B cell (primary cell): ENCODE measurements around the gene PHC3. TPM values are rescaled to one million over a fixed set of nuclear protein-coding genes. Genes with fewer than 3 reads are reported as not detected.
A peak's percentile ranks its signal among the peaks of the same experiment; 100 is the strongest.

Source experiments
- ATAC-seq: fragments of 200-7000 bp; cut with Tn5 transposase; one replicate; pipeline ENCODE4 v1.10.0; 2021; ENCODE audit warnings: low read depth, mild to moderate bottlenecking, moderate number of reproducible peaks, moderate library complexity
- CTCF ChIA-PET: fragments of 350-600 bp; sonication (Branson Sonifier 250); formaldehyde crosslinking; loops from one replicate; lab custom pipeline; 2021; ENCODE audit warnings: antibody characterized with exemption, inconsistent platforms; lab: Charles Lee
- POLR2A ChIA-PET: fragments of 350-600 bp; sonication (Branson Sonifier 250); formaldehyde crosslinking; loops from one replicate; lab custom pipeline; 2021; ENCODE audit warnings: antibody characterized with exemption; lab: Charles Lee
- DNase-seq: peaks from one replicate; pipeline ENCODE4 v3.0.0; 2013
- H2AFZ ChIP-seq: 2 replicates; pipeline ENCODE4 v1.6.1; 2012; ENCODE audit warnings: mild to moderate bottlenecking, low read depth, low read length; ENCODE audit not compliant: insufficient read depth, poor library complexity, severe bottlenecking
- H3K27ac ChIP-seq, 2 donors: 1 replicate in 1 of 2; 2 replicates in 1 of 2; pipeline ENCODE4 v1.5.1; 2012 to 2013; ENCODE audit warnings: low read length in 2 of 2, mild to moderate bottlenecking in 2 of 2, moderate library complexity in 1 of 2
- H3K27me3 ChIP-seq, 4 experiments: fragments of 200-600 bp in 1 of 4; sonication (generic) in 1 of 4; replicated peaks in 1 of 4; 1 replicate in 2 of 4; 2 replicates in 2 of 4; pipeline versions ENCODE4 v1.6.1 to v1.7.0; 2013 to 2016; ENCODE audit warnings: low read length in 3 of 4, mild to moderate bottlenecking in 2 of 4, mixed read lengths in 1 of 4, moderate library complexity in 1 of 4; ENCODE audit not compliant: insufficient read depth in 4 of 4, control insufficient read depth in 3 of 4; ENCODE audit errors: control extremely low read depth in 1 of 4
- H3K36me3 ChIP-seq, 2 experiments: replicated peaks in 1 of 2; 1 replicate in 1 of 2; 2 replicates in 1 of 2; pipeline versions ENCODE4 v1.6.1 to v1.7.1; 2013; ENCODE audit warnings: low read length in 1 of 2; ENCODE audit not compliant: insufficient read depth in 2 of 2, control insufficient read depth in 1 of 2; ENCODE audit errors: control extremely low read depth in 1 of 2, extremely low read depth in 1 of 2
- H3K4me1 ChIP-seq, 2 donors: fragments of 200-600 bp in 1 of 2; sonication (generic) in 1 of 2; 1 replicate in 1 of 2; 2 replicates in 1 of 2; pipeline versions ENCODE4 v1.5.1 to v1.6.1; 2013 to 2017; ENCODE audit warnings: low read length in 2 of 2; ENCODE audit not compliant: control insufficient read depth in 2 of 2, insufficient read depth in 2 of 2
- H3K4me2 ChIP-seq: replicated peaks from 2 replicates; pipeline ENCODE3; 2012; ENCODE audit warnings: mild to moderate bottlenecking, low read depth, low read length; ENCODE audit not compliant: poor library complexity, severe bottlenecking
- H3K4me3 ChIP-seq, 5 experiments: fragments of 200-600 bp in 1 of 5; sonication (generic) in 1 of 5; 1 replicate in 3 of 5; 2 replicates in 2 of 5; pipeline versions ENCODE4 v1.5.1 to v1.7.0; 2011 to 2016; ENCODE audit warnings: low read length in 4 of 5, mild to moderate bottlenecking in 4 of 5, low read depth in 2 of 5, control low read depth in 1 of 5, moderate library complexity in 1 of 5; ENCODE audit not compliant: insufficient read depth in 1 of 5; ENCODE audit errors: control extremely low read depth in 1 of 5, extremely low read depth in 1 of 5
- H3K79me2 ChIP-seq: fragments of 200-600 bp; sonication (generic); one replicate; pipeline ENCODE4 v1.6.0; 2016; ENCODE audit warnings: low read length; ENCODE audit not compliant: control insufficient read depth, insufficient read depth
- H3K9ac ChIP-seq: fragments of 200-600 bp; sonication (generic); 2 replicates; pipeline ENCODE4 v1.6.1; 2017; ENCODE audit warnings: mild to moderate bottlenecking, low read length, moderate library complexity
- H3K9me3 ChIP-seq, 3 donors: one replicate each; pipeline versions ENCODE4 v1.6.1 to v1.7.1; 2013; ENCODE audit warnings: low read length in 2 of 3; ENCODE audit not compliant: control insufficient read depth in 2 of 3, insufficient read depth in 1 of 3; ENCODE audit errors: control extremely low read depth in 1 of 3
- H4K20me1 ChIP-seq: 2 replicates; pipeline ENCODE4 v1.6.0; 2012; ENCODE audit warnings: mild to moderate bottlenecking, low read length; ENCODE audit not compliant: insufficient read depth, control insufficient read depth, poor library complexity, severe bottlenecking
- H3K27ac Mint-ChIP-seq: one replicate; pipeline ENCODE4 v1.8.0; 2021; ENCODE audit warnings: mixed read lengths
- H3K27me3 Mint-ChIP-seq: one replicate; pipeline ENCODE4 v1.8.0; 2021; ENCODE audit warnings: mixed read lengths
- H3K4me1 Mint-ChIP-seq: one replicate; pipeline ENCODE4 v1.8.0; 2021; ENCODE audit warnings: mixed read lengths
- H3K4me3 Mint-ChIP-seq: one replicate; pipeline ENCODE4 v1.8.0; 2021; ENCODE audit warnings: mixed read lengths
- H3K9me3 Mint-ChIP-seq: one replicate; pipeline ENCODE4 v1.8.0; 2022; ENCODE audit warnings: mixed read lengths; ENCODE audit not compliant: insufficient read depth
- CTCF ChIP-seq: fragments of 200-600 bp; IDR thresholded peaks from one replicate; pipeline ENCODE4 v1.8.0; 2022; ENCODE audit warnings: antibody characterized with exemption, mild to moderate bottlenecking
- EZH2 ChIP-seq: IDR thresholded peaks from 2 replicates; pipeline ENCODE4 v1.6.1; 2012; ENCODE audit warnings: borderline replicate concordance, low read depth, mild to moderate bottlenecking, moderate library complexity, low read length; ENCODE audit not compliant: insufficient read depth, poor library complexity, severe bottlenecking
- WGBS: methylation state at CpG from one replicate; pipeline ENCODE4 v1.1.5; 2013; ENCODE audit warnings: missing lambda C conversion rate; ENCODE audit not compliant: insufficient coverage; 5-methylcytosine and 5-hydroxymethylcytosine counted together
- intact Hi-C: fragments of 100-400 bp; cut with micrococcal nuclease; formaldehyde crosslinking; loops from one replicate; pipeline ENCODE4 v1.10.0; 2022
- polyA plus RNA-seq: library from polyadenylated mRNA; depleted of rRNA; stranded (reverse); fragments of >200 nt; gene quantifications from 2 replicates; pipeline ENCODE4 v1.2.3, GENCODE V29; 2012
- total RNA-seq, 2 donors: library from RNA; stranded (reverse); fragments of 120-200 nt in 1 of 2; gene quantifications; 1 replicate in 1 of 2; 2 replicates in 1 of 2; pipeline versions ENCODE4 v1.2.3 to v1.2.4, GENCODE V29; 2013 to 2022

The PHC3 gene
- total and polyA plus RNA-seq, 2 donors (not counting 1 experiment from before 2014, with no cell fraction given) = 51.8 to 159 TPM

GRCh38 chr3:170154084-170154483, 27.4 kb downstream of the PHC3 start:
- no CpG with 5 or more reads among the region's 3 CpGs for WGBS
- ATAC-seq (peak; percentile 9), DNase-seq (no peak)
- Histone ChIP-seq H3K4me1 (peaks cover 61 to 65% of the 10 kb centered on the region in 2 donors), H3K27me3 (no peaks in the 10 kb centered on the region), H3K4me2 (peak overlapping the region; percentile 68), H3K79me2 (peaks cover 91% of the 10 kb centered on the region), H3K9me3 (peaks cover 0 to 10% (median 0%) of the 10 kb centered on the region in 3 donors), H3K36me3 (peaks cover 4 to 18% of the 10 kb centered on the region in 2 experiments), H2AFZ (no peak overlapping the region), H4K20me1 (no peaks in the 10 kb centered on the region), H3K27ac (peak overlapping the region; percentile 85 to 91), H3K9ac (peak overlapping the region; percentile 34), H3K4me3 (peak overlapping the region in 2 of 5 experiments; percentile 44 to 48)
- ChIA-PET CTCF (interaction anchor here (0.5 to 1.7 kb wide), 7 partner anchors 8 to 343 kb away, joined by 3 to 5 read pairs (median 3); no protein-coding TSS in a partner anchor), POLR2A (interaction anchor here (0.6 to 1.8 kb wide), 5 partner anchors 11 to 203 kb away, joined by 3 to 8 read pairs (median 6); partner anchors contain the start of gene PHC3)
- intact Hi-C loops = loop anchor here (1.0 to 5.0 kb wide), 2 partner anchors 27 to 117 kb away; partner anchors contain the start of genes GPR160 and PHC3
- no peaks in the 10 kb centered on the region for H3K27me3 Mint-ChIP-seq
- peaks cover 56% of the 10 kb centered on the region for H3K4me1 Mint-ChIP-seq
- H3K4me3 Mint-ChIP-seq = peak overlapping the region; percentile 82
- no peak for TF ChIP-seq EZH2
- TF ChIP-seq CTCF = no peak
- H3K9me3 Mint-ChIP-seq = peaks cover 3% of the 10 kb centered on the region
- peak overlapping the region; percentile 98 for H3K27ac Mint-ChIP-seq

- WGBS = no CpG with 5 or more reads among the region's 2 CpGs
- Histone ChIP-seq H3K4me1 (peaks cover 47 to 51% of the 10 kb centered on the region in 2 donors), H4K20me1 (no peaks in the 10 kb centered on the region), H3K27ac (peak overlapping the region; percentile 45 to 79), H3K79me2 (peaks cover 92% of the 10 kb centered on the region), H3K9ac (no peak overlapping the region), H3K27me3 (no peaks in the 10 kb centered on the region), H3K4me2 (peak overlapping the region; percentile 42), H2AFZ (no peak overlapping the region), H3K9me3 (no peaks in the 10 kb centered on the region), H3K4me3 (no peak overlapping the region), H3K36me3 (peaks cover 11 to 25% of the 10 kb centered on the region in 2 experiments)
- H3K9me3 Mint-ChIP-seq = peaks cover 3% of the 10 kb centered on the region
- H3K27ac Mint-ChIP-seq = peak overlapping the region; percentile 77
- intact Hi-C loops = loop anchor here (5.0 kb wide), 1 partner anchor 114 kb away; the partner anchor contains the start of gene GPR160
- TF ChIP-seq CTCF = no peak
- TF ChIP-seq EZH2 = no peak
- H3K4me3 Mint-ChIP-seq = peak overlapping the region; percentile 34
- no peaks in the 10 kb centered on the region for H3K27me3 Mint-ChIP-seq
- ChIA-PET POLR2A (interaction anchor here (0.8 to 1.2 kb wide), 2 partner anchors 11 to 387 kb away, joined by 3 to 4 read pairs; no protein-coding TSS in a partner anchor), CTCF (no interaction called here)
- ATAC-seq (no peak), DNase-seq (no peak)
- H3K4me1 Mint-ChIP-seq = peaks cover 54% of the 10 kb centered on the region
Observed at GRCh38 chr3:170151536-170151935, 30.0 kb downstream of the PHC3 start.
